ENCODE data around the gene CD300LF.

The CD300LF gene

GRCh38 chr17:74652020-74652419 is 60.7 kb downstream of the CD300LF start:
- TF ChIP-seq CTCF (conservative IDR thresholded peaks at IDR 0.05), result no peak
- no peak overlapping the region for H3K27ac ChIP-seq

DNA sequence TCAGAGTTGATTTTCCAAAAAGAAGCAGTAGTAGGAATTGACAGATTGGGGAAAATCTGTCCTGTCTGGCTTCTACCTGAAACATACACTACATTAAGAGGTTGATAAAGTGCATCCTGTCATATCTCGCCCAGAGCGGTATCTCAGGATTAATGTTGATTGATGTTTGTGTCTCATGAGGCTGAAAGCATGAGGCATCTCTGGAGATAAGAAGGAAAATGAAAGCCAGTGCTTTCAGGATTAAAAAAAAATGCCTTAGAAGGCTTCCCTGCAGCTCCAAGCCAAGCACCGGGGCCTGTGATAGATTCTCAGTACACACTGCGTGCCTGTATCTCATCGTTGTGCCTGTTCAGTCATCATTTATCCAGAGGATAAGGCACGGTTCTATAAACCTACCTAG is 62.8 kb downstream of the CD300LF start:
- TF ChIP-seq CTCF (conservative IDR thresholded peaks at IDR 0.05), result no peak
- H3K27ac ChIP-seq, result no peak overlapping the region

- no peak overlapping the region for H3K27ac ChIP-seq
- no peak for TF ChIP-seq CTCF (conservative IDR thresholded peaks at IDR 0.05)
Measured at GRCh38 chr17:74647871-74648672, 64.7 kb downstream of the CD300LF start.

DNA sequence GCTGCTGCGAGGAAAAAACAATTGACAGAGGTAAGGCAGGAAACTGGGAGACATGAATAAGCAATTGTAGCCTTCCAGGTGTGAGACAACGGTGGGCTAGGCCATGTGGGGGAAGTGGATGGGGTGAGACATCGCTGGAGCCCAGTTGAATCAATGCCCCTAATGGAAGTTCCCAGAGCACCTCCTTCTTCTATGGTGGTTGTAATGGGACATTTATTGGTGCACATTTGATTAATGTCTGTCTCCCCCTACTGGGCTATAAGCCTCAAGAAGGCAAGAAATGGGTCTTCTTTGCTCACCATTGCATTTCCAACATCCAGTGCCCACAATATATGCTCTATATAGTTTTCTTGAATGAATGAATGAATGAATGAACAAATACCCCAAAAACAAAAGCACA is 66.5 kb downstream of the CD300LF start:
- H3K27ac ChIP-seq, result no peak overlapping the region
- peak; percentile 36; the same call in 1 of the 2 replicates for TF ChIP-seq CTCF (conservative IDR thresholded peaks at IDR 0.05)

DNA sequence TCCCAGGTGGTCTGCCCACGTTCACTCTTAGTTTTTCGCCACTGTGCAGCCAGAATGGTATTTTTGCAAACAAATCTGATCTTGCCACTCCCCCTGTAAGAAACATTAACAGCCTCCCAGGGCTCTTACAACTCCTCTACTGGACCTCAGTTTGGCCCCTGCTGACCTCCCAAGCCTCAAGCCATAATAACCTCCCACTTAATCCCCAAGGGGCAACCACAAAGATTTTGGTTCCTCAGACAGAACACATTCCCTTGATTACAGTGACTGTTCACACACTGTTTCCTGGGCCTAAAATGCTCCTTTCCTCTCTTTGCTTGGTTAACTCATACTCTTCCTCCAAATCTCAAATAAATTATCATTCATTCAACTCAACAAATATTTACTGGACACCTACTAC is 67.7 kb downstream of the CD300LF start:
- no peak for TF ChIP-seq CTCF (conservative IDR thresholded peaks at IDR 0.05)
- no peak overlapping the region for H3K27ac ChIP-seq

GRCh38 chr17:74644419-74644818 is 68.3 kb downstream of the CD300LF start:
- no peak overlapping the region for H3K27ac ChIP-seq
- TF ChIP-seq CTCF (conservative IDR thresholded peaks at IDR 0.05), result no peak

All from VCaP (cell line).